Measurements from ENCODE around the gene IARS1. TPM values are rescaled to one million over a fixed set of nuclear protein-coding genes. Genes with fewer than 3 reads are reported as not detected.

Gene IARS1
- total and polyA plus RNA-seq, 2 of the 4 experiments (the other 2 are of a cell fraction) = 85.3 to 414 TPM

DNA sequence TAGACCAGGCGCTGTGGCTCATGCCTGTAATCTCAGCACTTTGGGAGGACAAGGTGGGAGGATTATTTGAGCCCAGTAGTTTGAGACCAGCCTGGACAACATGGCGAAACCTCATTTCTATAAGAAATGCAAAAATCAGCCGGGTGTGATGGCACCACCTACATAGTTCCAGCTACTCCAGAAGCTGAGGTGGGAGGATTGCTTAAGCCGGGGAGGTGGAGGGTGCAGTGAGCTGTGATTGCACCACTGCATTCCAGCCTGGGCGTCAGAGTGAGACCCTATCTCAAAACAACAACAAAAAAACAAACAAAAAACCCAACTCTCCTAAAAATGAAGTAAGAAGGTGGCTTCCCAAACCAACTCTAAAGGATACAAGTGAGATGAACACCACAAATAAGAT is 23.0 kb downstream of the IARS1 start:
- Histone ChIP-seq H3K14ac (replicated peaks; ENCODE audit: low read depth, low read length) (no peak overlapping the region), H2AK5ac (ENCODE audit: low read depth, low read length) (no peak overlapping the region), H2AK9ac (replicated peaks; ENCODE audit: low read depth, low read length, poor library complexity) (no peak overlapping the region), H3K18ac (ENCODE audit: low read depth, low read length) (no peak overlapping the region), H3K9me3 (ENCODE audit: control insufficient read depth, insufficient read depth, low read length) (no peaks in the 10 kb centered on the region), H3K27ac (ENCODE audit: insufficient read depth, low read length) (no peak overlapping the region), H2AFZ (replicated peaks; ENCODE audit: low read length, poor library complexity) (no peak overlapping the region), H3K27me3 (ENCODE audit: control insufficient read depth, insufficient read depth, low read length) (no peaks in the 10 kb centered on the region), H3K9ac (ENCODE audit: low read depth, low read length) (no peak overlapping the region), H4K8ac (ENCODE audit: low read depth in 2 of 2, low read length in 2 of 2) (no peak overlapping the region), H4K91ac (ENCODE audit: insufficient read depth, low read depth, low read length) (no peak overlapping the region), H3K79me1 (ENCODE audit: low read depth in 1 of 2, low read length in 2 of 2) (peaks cover 28 to 61% of the 10 kb centered on the region in 2 experiments), H3K36me3 (ENCODE audit: control insufficient read depth, insufficient read depth, low read length) (peaks cover 63% of the 10 kb centered on the region), H2BK15ac (ENCODE audit: low read depth, low read length) (no peak overlapping the region), H3K4me1 (ENCODE audit: control insufficient read depth, insufficient read depth, low read length) (no peaks in the 10 kb centered on the region; the same call in 1 of the 2 replicates), H3K4me3 (ENCODE audit: insufficient read depth, low read depth, low read length) (no peak overlapping the region), H2BK5ac (ENCODE audit: low read depth, low read length, poor library complexity, severe bottlenecking) (no peak overlapping the region), H4K20me1 (ENCODE audit: insufficient read depth, low read length) (peaks cover 4% of the 10 kb centered on the region; the same call in 1 of the 2 replicates), H3K4ac (ENCODE audit: low read depth, low read length) (no peak overlapping the region), H3K4me2 (ENCODE audit: low read depth, low read length) (no peak overlapping the region), H4K5ac (ENCODE audit: low read depth, low read length) (no peak overlapping the region), H3K9me1 (ENCODE audit: insufficient read depth, low read length) (peaks cover 2% of the 10 kb centered on the region; the same call in 1 of the 2 replicates), H3K56ac (ENCODE audit: extremely low read depth, insufficient read depth, low read length) (no peak overlapping the region), H3K23ac (ENCODE audit: low read depth, low read length) (no peak overlapping the region), H2BK120ac (ENCODE audit: low read depth, low read length) (no peak overlapping the region), H2BK20ac (ENCODE audit: low read depth, low read length) (no peak overlapping the region)
- ATAC-seq (ENCODE audit: low read depth) (no peak), DNase-seq (no peak)
- dilution Hi-C loops (cut with HindIII; ENCODE audit: low sequenced_read_pairs, unreplicated experiment) (no loop called here), in situ Hi-C loops (cut with MboI; ENCODE audit: low sequenced_read_pairs) (no loop called here), intact Hi-C loops (cut with micrococcal nuclease) (no loop called here)
- ChIA-PET CTCF (no interaction called here), POLR2A (ENCODE audit: unreplicated experiment) (no interaction called here)
- no TSS peak for BruUV-seq (replicated peaks)
- TF ChIP-seq CEBPB (IDR thresholded peaks at IDR 0.05; ENCODE audit: low read depth, low read length) (no peak), FOS (IDR thresholded peaks at IDR 0.05; ENCODE audit: low read depth, low read length) (no peak)
- WGBS, 2 experiments (ENCODE audit: extremely low coverage in 2 of 2, insufficient read length in 1 of 2) = no CpG with 5 or more reads among the region's 5 CpGs
